B cell (primary cell): ENCODE measurements around the gene TSEN54.

Experiments
- EZH2 ChIP-seq: IDR thresholded peaks from 2 replicates; pipeline ENCODE4 v1.6.1; 2012; ENCODE audit warnings: borderline replicate concordance, low read depth, mild to moderate bottlenecking, moderate library complexity, low read length; ENCODE audit not compliant: insufficient read depth, poor library complexity, severe bottlenecking
- TF ChIP-seq, protein P1 (sequence below): fragments of 200-600 bp; IDR thresholded peaks from one replicate; pipeline ENCODE4 v1.8.0; 2022; ENCODE audit warnings: antibody characterized with exemption, mild to moderate bottlenecking

DNA sequence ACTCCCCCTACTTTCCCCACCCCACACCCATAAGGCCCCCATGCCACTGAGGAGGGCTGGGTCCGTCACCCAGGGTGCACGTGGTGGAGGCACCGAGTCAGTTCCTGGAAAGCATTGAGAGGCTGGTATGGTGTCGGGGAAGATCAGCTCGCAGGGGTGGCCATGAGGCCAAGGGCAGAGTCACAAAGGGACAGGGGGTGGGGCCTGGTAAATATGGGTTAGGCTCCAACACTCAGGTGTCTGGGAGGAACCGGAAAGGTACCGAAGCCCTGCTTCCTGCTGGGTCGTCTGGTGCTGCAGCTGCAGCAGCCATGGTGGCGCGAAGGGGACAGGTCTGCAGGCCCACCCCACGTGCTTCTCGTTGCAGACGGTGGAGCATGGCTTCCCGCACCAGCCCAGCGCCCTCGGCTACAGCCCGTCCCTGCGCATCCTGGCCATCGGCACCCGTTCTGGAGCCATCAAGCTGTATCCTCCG, 39.4 kb downstream of the TSEN54 start:
- TF ChIP-seq, protein P1, sequence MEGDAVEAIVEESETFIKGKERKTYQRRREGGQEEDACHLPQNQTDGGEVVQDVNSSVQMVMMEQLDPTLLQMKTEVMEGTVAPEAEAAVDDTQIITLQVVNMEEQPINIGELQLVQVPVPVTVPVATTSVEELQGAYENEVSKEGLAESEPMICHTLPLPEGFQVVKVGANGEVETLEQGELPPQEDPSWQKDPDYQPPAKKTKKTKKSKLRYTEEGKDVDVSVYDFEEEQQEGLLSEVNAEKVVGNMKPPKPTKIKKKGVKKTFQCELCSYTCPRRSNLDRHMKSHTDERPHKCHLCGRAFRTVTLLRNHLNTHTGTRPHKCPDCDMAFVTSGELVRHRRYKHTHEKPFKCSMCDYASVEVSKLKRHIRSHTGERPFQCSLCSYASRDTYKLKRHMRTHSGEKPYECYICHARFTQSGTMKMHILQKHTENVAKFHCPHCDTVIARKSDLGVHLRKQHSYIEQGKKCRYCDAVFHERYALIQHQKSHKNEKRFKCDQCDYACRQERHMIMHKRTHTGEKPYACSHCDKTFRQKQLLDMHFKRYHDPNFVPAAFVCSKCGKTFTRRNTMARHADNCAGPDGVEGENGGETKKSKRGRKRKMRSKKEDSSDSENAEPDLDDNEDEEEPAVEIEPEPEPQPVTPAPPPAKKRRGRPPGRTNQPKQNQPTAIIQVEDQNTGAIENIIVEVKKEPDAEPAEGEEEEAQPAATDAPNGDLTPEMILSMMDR: no peak
- no peak for TF ChIP-seq EZH2
